ENCODE measurements around the gene ECEL1. TPM values are rescaled to one million over a fixed set of nuclear protein-coding genes. Genes with fewer than 3 reads are reported as not detected.
A peak's percentile ranks its signal among the peaks of the same experiment; 100 is the strongest.
"Not testable (repeated sequence)": the region's sequence is repeated elsewhere in the genome, so short reads cannot be mapped to it uniquely, and the experiment has no call there.

ECEL1 gene
- total RNA-seq, 3 donors from 2014 or later (not counting 1 experiment from before 2014, with no cell fraction given) = not detected

GRCh38 chr2:232441147-232441651 is 46.4 kb downstream of the ECEL1 start:
- Histone ChIP-seq H3K36me3 (ENCODE audit: control insufficient read depth, insufficient read depth, low read length) (no peaks in the 10 kb centered on the region), H3K4me3 (ENCODE audit: low read length) (no peak overlapping the region), H3K27me3 (ENCODE audit: control insufficient read depth, insufficient read depth, low read length) (no peaks in the 10 kb centered on the region), H3K4me1 (ENCODE audit: control insufficient read depth, insufficient read depth, low read length) (peaks cover 11% of the 10 kb centered on the region), H3K27ac (ENCODE audit: low read length) (no peak overlapping the region), H3K9me3 (ENCODE audit: control insufficient read depth, insufficient read depth, low read length) (no peaks in the 10 kb centered on the region)
- H3K27ac Mint-ChIP-seq = no peak overlapping the region
- 79% methylated on average over 12 of the region's 12 CpGs for WGBS (ENCODE audit: insufficient coverage)
- no peak for ATAC-seq
- no peaks in the 10 kb centered on the region for H3K27me3 Mint-ChIP-seq (ENCODE audit: low read depth in 2 of 2)
- no peak for DNase-seq
- no peaks in the 10 kb centered on the region for H3K9me3 Mint-ChIP-seq
- no peak for TF ChIP-seq CTCF (IDR thresholded peaks at IDR 0.05)
- intact Hi-C loops (cut with micrococcal nuclease) = loop anchor here (5.0 kb wide), 2 partner anchors 114 to 514 kb away; partner anchors contain the start of gene NPPC
- H3K4me1 Mint-ChIP-seq = peaks cover 0 to 11% of the 10 kb centered on the region in 2 donors
- H3K36me3 Mint-ChIP-seq = no peaks in the 10 kb centered on the region
- H3K4me3 Mint-ChIP-seq = no peak overlapping the region

GRCh38 chr2:232440220-232441018 is 47.2 kb downstream of the ECEL1 start:
- H3K4me1 ChIP-seq (ENCODE audit: control insufficient read depth, insufficient read depth, low read length) = peaks cover 11% of the 10 kb centered on the region
- Mint-ChIP-seq H3K4me3 (peak overlapping the region; percentile 47), H3K4me1 (peaks cover 0 to 11% of the 10 kb centered on the region in 2 donors)
- TF ChIP-seq CTCF (IDR thresholded peaks at IDR 0.05) = peak; percentile 72
- intact Hi-C loops (cut with micrococcal nuclease) = loop anchor here (1.0 to 5.0 kb wide), 4 partner anchors 113 to 588 kb away; partner anchors contain the start of gene NPPC
- DNase-seq (peak; percentile 84 to 91), ATAC-seq (peak; percentile 87 to 95 (median 93))
- not testable (repeated sequence) for H3K36me3 ChIP-seq (ENCODE audit: control insufficient read depth, insufficient read depth, low read length); H3K27ac Mint-ChIP-seq; H3K27me3 Mint-ChIP-seq (ENCODE audit: low read depth in 2 of 2); H3K9me3 ChIP-seq (ENCODE audit: control insufficient read depth, insufficient read depth, low read length); H3K36me3 Mint-ChIP-seq; H3K27ac ChIP-seq (ENCODE audit: low read length); H3K27me3 ChIP-seq (ENCODE audit: control insufficient read depth, insufficient read depth, low read length); H3K4me3 ChIP-seq (ENCODE audit: low read length); H3K9me3 Mint-ChIP-seq
- 19% methylated on average over 15 of the region's 16 CpGs for WGBS (ENCODE audit: insufficient coverage)

GRCh38 chr2:232439758-232440135 is 47.9 kb downstream of the ECEL1 start:
- no peak overlapping the region for H3K27ac ChIP-seq (ENCODE audit: low read length)
- intact Hi-C loops (cut with micrococcal nuclease) = loop anchor here (1.0 to 5.0 kb wide), 4 partner anchors 112 to 587 kb away; partner anchors contain the start of gene NPPC
- Mint-ChIP-seq H3K4me1 (peaks cover 0 to 11% of the 10 kb centered on the region in 2 donors), H3K36me3 (no peaks in the 10 kb centered on the region), H3K27me3 (ENCODE audit: low read depth in 2 of 2) (no peaks in the 10 kb centered on the region), H3K9me3 (no peaks in the 10 kb centered on the region), H3K27ac (no peak overlapping the region), H3K4me3 (no peak overlapping the region)
- H3K4me1 ChIP-seq (ENCODE audit: control insufficient read depth, insufficient read depth, low read length) = peaks cover 11% of the 10 kb centered on the region
- no peak overlapping the region for H3K4me3 ChIP-seq (ENCODE audit: low read length)
- no peaks in the 10 kb centered on the region for H3K27me3 ChIP-seq (ENCODE audit: control insufficient read depth, insufficient read depth, low read length)
- H3K36me3 ChIP-seq (ENCODE audit: control insufficient read depth, insufficient read depth, low read length) = no peaks in the 10 kb centered on the region
- 33% methylated on average over 4 of the region's 5 CpGs for WGBS (ENCODE audit: insufficient coverage)
- peak in 1 of 2 donors; percentile 24 for DNase-seq
- TF ChIP-seq CTCF (IDR thresholded peaks at IDR 0.05) = peak; percentile 49
- ATAC-seq = no peak
- no peaks in the 10 kb centered on the region for H3K9me3 ChIP-seq (ENCODE audit: control insufficient read depth, insufficient read depth, low read length)

Measured in natural killer cell (primary cell).